GM12878 (cell line): ENCODE measurements around the gene FBXO17. TPM values are rescaled to one million over a fixed set of nuclear protein-coding genes. Genes with fewer than 3 reads are reported as not detected.

Experiments used
- ATAC-seq: fragments of 200-7000 bp; cut with Tn5 transposase; 3 replicates; pipeline ENCODE4 v1.9.1; 2020; ENCODE audit warnings: mild to moderate bottlenecking, moderate library complexity
- BruUV-seq: library from RNA; stranded (reverse); fragments of 400-500 nt; replicated peaks from 2 replicates; lab custom pipeline; 2021; lab: Mats Ljungman, UMichigan
- CTCF ChIA-PET: fragments of 300-600 bp; sonication (Branson Sonifier 250); formaldehyde crosslinking; extraction: SDS; loops from one replicate; lab custom pipeline; 2021; ENCODE audit warnings: inconsistent platforms; lab: Yijun Ruan, JAX
- POLR2A ChIA-PET: fragments of 350-600 bp; formaldehyde crosslinking; extraction: SDS; loops from one replicate; lab custom pipeline; 2021; ENCODE audit warnings: inconsistent platforms; lab: Charles Lee
- RAD21 ChIA-PET: fragments of 300-600 bp; sonication (Branson Sonifier 250); formaldehyde crosslinking; loops from one replicate; lab custom pipeline; 2023; ENCODE audit warnings: antibody characterized with exemption; ENCODE audit not compliant: unreplicated experiment; lab: Charles Lee
- SMC1A ChIA-PET: fragments of 300-600 bp; sonication (Branson Sonifier 250); formaldehyde crosslinking; loops from one replicate; lab custom pipeline; 2023; ENCODE audit not compliant: unreplicated experiment, uncharacterized antibody; lab: Charles Lee
- DNase-seq: peaks from one replicate; pipeline ENCODE4 v3.0.0-alpha.2; 2011; ENCODE audit warnings: low read depth, low spot score
- FAIRE-seq: peaks from 3 replicates; lab custom pipeline; 2011; peaks lifted over from hg19 to GRCh38; lab: Jason Lieb, UNC
- H2AFZ ChIP-seq: 2 replicates; pipeline ENCODE4 v1.6.0; 2011; ENCODE audit warnings: low read depth, low read length, control low read depth; ENCODE audit not compliant: control insufficient read depth
- H3K27ac ChIP-seq: 2 replicates; pipeline ENCODE4 v1.5.1; 2011; ENCODE audit warnings: control low read depth; ENCODE audit not compliant: control insufficient read depth, insufficient read depth
- H3K27me3 ChIP-seq, 2 experiments: replicated peaks in 1 of 2; 2 replicates each; pipeline versions ENCODE4 v1.6.0 to v1.6.1; 2011; ENCODE audit warnings: low read length in 1 of 2; ENCODE audit not compliant: control insufficient read depth in 2 of 2, insufficient read depth in 2 of 2
- H3K36me3 ChIP-seq, 2 experiments: 2 replicates each; pipeline ENCODE4 v1.5.1; 2011; ENCODE audit warnings: low read length in 1 of 2; ENCODE audit not compliant: control insufficient read depth in 2 of 2, insufficient read depth in 2 of 2
- H3K4me1 ChIP-seq: 2 replicates; pipeline ENCODE4 v1.6.1; 2011; ENCODE audit warnings: mild to moderate bottlenecking, low read length, moderate library complexity, mixed read lengths; ENCODE audit not compliant: control insufficient read depth, insufficient read depth
- H3K4me2 ChIP-seq: 2 replicates; pipeline ENCODE4 v1.6.0; 2011; ENCODE audit warnings: control low read depth; ENCODE audit not compliant: control insufficient read depth, insufficient read depth
- H3K4me3 ChIP-seq: fragments of 200-600 bp; sonication (generic); 2 replicates; pipeline ENCODE4 v1.5.1; 2016
- H3K79me2 ChIP-seq: 2 replicates; pipeline ENCODE4 v1.6.0; 2011; ENCODE audit warnings: low read length; ENCODE audit not compliant: control insufficient read depth, insufficient read depth
- H3K9ac ChIP-seq: 2 replicates; pipeline ENCODE4 v1.8.0; 2011; ENCODE audit warnings: low read length, control low read depth, mixed read lengths; ENCODE audit not compliant: control insufficient read depth, insufficient read depth
- H3K9me3 ChIP-seq: replicated peaks from 3 replicates; pipeline ENCODE4 v1.5.1; 2011; ENCODE audit warnings: mild to moderate bottlenecking, low read length; ENCODE audit not compliant: control insufficient read depth, insufficient read depth
- H4K20me1 ChIP-seq: 2 replicates; pipeline ENCODE4 v1.6.0; 2011; ENCODE audit not compliant: control insufficient read depth, insufficient read depth
- CEBPB ChIP-seq, 2 experiments: fragments of 150-350 bp in 1 of 2; IDR thresholded peaks; 2 replicates each; pipeline ENCODE4 v1.6.1; 2012 to 2014; ENCODE audit warnings: low read depth in 2 of 2, low read length in 2 of 2, borderline replicate concordance in 1 of 2, inconsistent platforms in 1 of 2
- ESRRA ChIP-seq: IDR thresholded peaks from 2 replicates; pipeline ENCODE4 v1.6.1; 2012; ENCODE audit warnings: mild to moderate bottlenecking, low read length, improper control_type of control experiment
- HDAC6 ChIP-seq: fragments of 200-600 bp; sonication (generic); IDR thresholded peaks from one replicate; pipeline ENCODE4 v1.8.0; 2017; ENCODE audit warnings: antibody characterized with exemption; ENCODE audit not compliant: unreplicated experiment
- MTA3 ChIP-seq: IDR thresholded peaks from 2 replicates; pipeline ENCODE4 v1.6.1; 2012; ENCODE audit warnings: low read length, inconsistent platforms, borderline replicate concordance
- NFYA ChIP-seq: IDR thresholded peaks from 2 replicates; pipeline ENCODE4 v1.6.1; 2011; ENCODE audit warnings: low read depth, mild to moderate bottlenecking, low read length, improper control_type of control experiment, borderline replicate concordance
- PAX8 ChIP-seq: fragments of 450-650 bp; IDR thresholded peaks from 2 replicates; pipeline ENCODE4 v1.6.1; 2017; ENCODE audit warnings: mild to moderate bottlenecking, moderate library complexity
- PML ChIP-seq: IDR thresholded peaks from 2 replicates; pipeline ENCODE4 v1.6.1; 2012; ENCODE audit warnings: low read length, inconsistent platforms
- RELA ChIP-seq: fragments of 450-650 bp; IDR thresholded peaks from 2 replicates; pipeline ENCODE4 v1.8.0; 2014; ENCODE audit warnings: borderline replicate concordance; ENCODE audit not compliant: partially characterized antibody
- WGBS: methylation state at CpG from one replicate; pipeline ENCODE4 v1.1.6; 2016; ENCODE audit warnings: low lambda C conversion rate; ENCODE audit not compliant: insufficient replicate concordance, insufficient coverage; ENCODE audit errors: missing lambda C conversion rate; 5-methylcytosine and 5-hydroxymethylcytosine counted together
- in situ Hi-C: fragments of 300-500 bp; cut with MboI; formaldehyde crosslinking; loops from 9 replicates; pipeline ENCODE4 v1.14.3; 2018; ENCODE audit warnings: mixed read lengths
- intact Hi-C: fragments of 100-400 bp; cut with micrococcal nuclease; formaldehyde crosslinking; loops from one replicate; pipeline ENCODE4 v1.14.2; 2022; ENCODE audit not compliant: unreplicated experiment
- polyA plus RNA-seq, 11 experiments: library from polyadenylated mRNA; depleted of rRNA in 4 of 11; unstranded in 6 of 11; stranded (reverse) in 5 of 11; fragments of >200 nt; fragmentation: Nextera tagmentation in 4 of 11; fragmentation: Illumina TruSeq in 1 of 11; extraction: Ambion mirVana in 4 of 11; extraction: Trizol in 1 of 11; gene quantifications; 1 replicate in 1 of 11; 2 replicates in 10 of 11; pipeline versions ENCODE4 v1.2.1 to v1.2.3, GENCODE V29; 2011 to 2016; ENCODE audit warnings: inconsistent platforms in 2 of 11, missing spikeins in 2 of 11, low read depth in 1 of 11
- total RNA-seq, 4 experiments: library from RNA; depleted of rRNA in 3 of 4; stranded (reverse); fragments of >200 nt in 3 of 4; fragmentation: Illumina TruSeq in 1 of 4; extraction: Trizol in 1 of 4; gene quantifications; 2 replicates each; pipeline versions ENCODE4 v1.2.1 to v1.2.3, GENCODE V29; 2013 to 2021
- TF ChIP-seq, protein P1 (sequence below): IDR thresholded peaks from 2 replicates; pipeline ENCODE4 v1.6.1; 2012; ENCODE audit warnings: mild to moderate bottlenecking, low read depth, low read length
- TF ChIP-seq, protein P2 (sequence below): fragments of 450-650 bp; IDR thresholded peaks from 2 replicates; pipeline ENCODE4 v1.6.1; 2017; ENCODE audit warnings: mild to moderate bottlenecking, low read depth, inconsistent platforms; ENCODE audit not compliant: poor library complexity, severe bottlenecking
- TF ChIP-seq, protein P3 (sequence below): IDR thresholded peaks from 2 replicates; pipeline ENCODE4 v1.6.1; 2012; ENCODE audit warnings: improper control_type of control experiment, low read depth, low read length; ENCODE audit not compliant: insufficient replicate concordance

The FBXO17 gene
- total and polyA plus RNA-seq, 10 of the 15 experiments (the other 5 are each of a cell fraction or from before 2014, with no cell fraction given) = 2.2 to 11.1 (median 5.3) TPM

DNA sequence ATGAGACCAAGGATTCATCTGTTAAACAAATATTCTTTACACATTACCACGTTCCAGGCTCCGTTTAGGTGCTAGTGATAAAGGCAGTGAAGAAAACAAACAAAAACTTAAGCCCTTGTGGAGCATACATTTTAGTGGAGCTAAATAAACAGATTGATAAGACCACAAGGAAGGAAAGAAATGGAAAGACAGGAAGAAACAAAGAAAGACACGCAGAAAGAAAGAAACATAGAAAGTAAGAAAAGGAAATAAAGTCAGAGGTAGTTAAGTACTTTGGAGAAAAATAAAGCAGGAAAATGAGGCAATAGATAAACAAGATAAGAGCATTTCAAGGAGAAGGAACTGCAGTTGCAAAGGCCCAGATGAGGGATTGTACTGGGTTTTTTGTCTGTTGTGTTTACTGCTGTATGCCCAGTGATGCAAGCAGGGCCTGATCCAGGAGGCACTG, 74.8 kb downstream of the FBXO17 start:
- no peak for DNase-seq
- ChIA-PET RAD21 (interaction anchor here (0.9 to 2.4 kb wide), 7 partner anchors 27 to 497 kb away, joined by 3 to 20 read pairs (median 7); partner anchors contain the start of genes ECH1, FAM98C, MRPS12 and SARS2), SMC1A (interaction anchor here (0.7 to 1.9 kb wide), 8 partner anchors 24 to 69 kb away, joined by 3 to 18 read pairs (median 4); partner anchors contain the start of genes ECH1, MRPS12 and SARS2), CTCF (interaction anchor here (0.6 to 3.7 kb wide), 11 partner anchors 8 to 498 kb away, joined by 3 to 50 read pairs (median 4); partner anchors contain the start of genes ECH1, FAM98C, MRPS12 and SARS2), POLR2A (interaction anchor here (0.6 to 2.0 kb wide), 10 partner anchors 22 to 526 kb away, joined by 3 to 10 read pairs (median 5); partner anchors contain the start of genes ECH1, EIF3K, HNRNPL and MRPS12)
- no peak for FAIRE-seq
- in situ Hi-C loops = no loop called here
- Histone ChIP-seq H4K20me1 (no peaks in the 10 kb centered on the region), H3K27me3 (no peaks in the 10 kb centered on the region), H3K4me2 (peak overlapping the region; percentile 49), H3K79me2 (peaks cover 22% of the 10 kb centered on the region), H3K4me1 (peaks cover 5% of the 10 kb centered on the region), H3K9me3 (no peaks in the 10 kb centered on the region; the same call in 2 of the 3 replicates), H3K9ac (peak overlapping the region; percentile 78), H2AFZ (no peak overlapping the region; the same call in 1 of the 2 replicates), H3K4me3 (peak overlapping the region; percentile 90), H3K36me3 (peaks cover 7% of the 10 kb centered on the region in 2 experiments; a peak in 3 of 4 replicates), H3K27ac (peak overlapping the region; percentile 75)
- no peak for ATAC-seq
- TSS peak; percentile 80 for BruUV-seq
- intact Hi-C loops = no loop called here
- WGBS = 11% methylated on average over 3 of the region's 3 CpGs
- TF ChIP-seq, protein P1, sequence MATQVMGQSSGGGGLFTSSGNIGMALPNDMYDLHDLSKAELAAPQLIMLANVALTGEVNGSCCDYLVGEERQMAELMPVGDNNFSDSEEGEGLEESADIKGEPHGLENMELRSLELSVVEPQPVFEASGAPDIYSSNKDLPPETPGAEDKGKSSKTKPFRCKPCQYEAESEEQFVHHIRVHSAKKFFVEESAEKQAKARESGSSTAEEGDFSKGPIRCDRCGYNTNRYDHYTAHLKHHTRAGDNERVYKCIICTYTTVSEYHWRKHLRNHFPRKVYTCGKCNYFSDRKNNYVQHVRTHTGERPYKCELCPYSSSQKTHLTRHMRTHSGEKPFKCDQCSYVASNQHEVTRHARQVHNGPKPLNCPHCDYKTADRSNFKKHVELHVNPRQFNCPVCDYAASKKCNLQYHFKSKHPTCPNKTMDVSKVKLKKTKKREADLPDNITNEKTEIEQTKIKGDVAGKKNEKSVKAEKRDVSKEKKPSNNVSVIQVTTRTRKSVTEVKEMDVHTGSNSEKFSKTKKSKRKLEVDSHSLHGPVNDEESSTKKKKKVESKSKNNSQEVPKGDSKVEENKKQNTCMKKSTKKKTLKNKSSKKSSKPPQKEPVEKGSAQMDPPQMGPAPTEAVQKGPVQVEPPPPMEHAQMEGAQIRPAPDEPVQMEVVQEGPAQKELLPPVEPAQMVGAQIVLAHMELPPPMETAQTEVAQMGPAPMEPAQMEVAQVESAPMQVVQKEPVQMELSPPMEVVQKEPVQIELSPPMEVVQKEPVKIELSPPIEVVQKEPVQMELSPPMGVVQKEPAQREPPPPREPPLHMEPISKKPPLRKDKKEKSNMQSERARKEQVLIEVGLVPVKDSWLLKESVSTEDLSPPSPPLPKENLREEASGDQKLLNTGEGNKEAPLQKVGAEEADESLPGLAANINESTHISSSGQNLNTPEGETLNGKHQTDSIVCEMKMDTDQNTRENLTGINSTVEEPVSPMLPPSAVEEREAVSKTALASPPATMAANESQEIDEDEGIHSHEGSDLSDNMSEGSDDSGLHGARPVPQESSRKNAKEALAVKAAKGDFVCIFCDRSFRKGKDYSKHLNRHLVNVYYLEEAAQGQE = no peak
- TF ChIP-seq, protein P2, sequence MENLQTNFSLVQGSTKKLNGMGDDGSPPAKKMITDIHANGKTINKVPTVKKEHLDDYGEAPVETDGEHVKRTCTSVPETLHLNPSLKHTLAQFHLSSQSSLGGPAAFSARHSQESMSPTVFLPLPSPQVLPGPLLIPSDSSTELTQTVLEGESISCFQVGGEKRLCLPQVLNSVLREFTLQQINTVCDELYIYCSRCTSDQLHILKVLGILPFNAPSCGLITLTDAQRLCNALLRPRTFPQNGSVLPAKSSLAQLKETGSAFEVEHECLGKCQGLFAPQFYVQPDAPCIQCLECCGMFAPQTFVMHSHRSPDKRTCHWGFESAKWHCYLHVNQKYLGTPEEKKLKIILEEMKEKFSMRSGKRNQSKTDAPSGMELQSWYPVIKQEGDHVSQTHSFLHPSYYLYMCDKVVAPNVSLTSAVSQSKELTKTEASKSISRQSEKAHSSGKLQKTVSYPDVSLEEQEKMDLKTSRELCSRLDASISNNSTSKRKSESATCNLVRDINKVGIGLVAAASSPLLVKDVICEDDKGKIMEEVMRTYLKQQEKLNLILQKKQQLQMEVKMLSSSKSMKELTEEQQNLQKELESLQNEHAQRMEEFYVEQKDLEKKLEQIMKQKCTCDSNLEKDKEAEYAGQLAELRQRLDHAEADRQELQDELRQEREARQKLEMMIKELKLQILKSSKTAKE = no peak
- TF ChIP-seq HDAC6 = no peak
- no peak for TF ChIP-seq MTA3
- TF ChIP-seq, protein P3, sequence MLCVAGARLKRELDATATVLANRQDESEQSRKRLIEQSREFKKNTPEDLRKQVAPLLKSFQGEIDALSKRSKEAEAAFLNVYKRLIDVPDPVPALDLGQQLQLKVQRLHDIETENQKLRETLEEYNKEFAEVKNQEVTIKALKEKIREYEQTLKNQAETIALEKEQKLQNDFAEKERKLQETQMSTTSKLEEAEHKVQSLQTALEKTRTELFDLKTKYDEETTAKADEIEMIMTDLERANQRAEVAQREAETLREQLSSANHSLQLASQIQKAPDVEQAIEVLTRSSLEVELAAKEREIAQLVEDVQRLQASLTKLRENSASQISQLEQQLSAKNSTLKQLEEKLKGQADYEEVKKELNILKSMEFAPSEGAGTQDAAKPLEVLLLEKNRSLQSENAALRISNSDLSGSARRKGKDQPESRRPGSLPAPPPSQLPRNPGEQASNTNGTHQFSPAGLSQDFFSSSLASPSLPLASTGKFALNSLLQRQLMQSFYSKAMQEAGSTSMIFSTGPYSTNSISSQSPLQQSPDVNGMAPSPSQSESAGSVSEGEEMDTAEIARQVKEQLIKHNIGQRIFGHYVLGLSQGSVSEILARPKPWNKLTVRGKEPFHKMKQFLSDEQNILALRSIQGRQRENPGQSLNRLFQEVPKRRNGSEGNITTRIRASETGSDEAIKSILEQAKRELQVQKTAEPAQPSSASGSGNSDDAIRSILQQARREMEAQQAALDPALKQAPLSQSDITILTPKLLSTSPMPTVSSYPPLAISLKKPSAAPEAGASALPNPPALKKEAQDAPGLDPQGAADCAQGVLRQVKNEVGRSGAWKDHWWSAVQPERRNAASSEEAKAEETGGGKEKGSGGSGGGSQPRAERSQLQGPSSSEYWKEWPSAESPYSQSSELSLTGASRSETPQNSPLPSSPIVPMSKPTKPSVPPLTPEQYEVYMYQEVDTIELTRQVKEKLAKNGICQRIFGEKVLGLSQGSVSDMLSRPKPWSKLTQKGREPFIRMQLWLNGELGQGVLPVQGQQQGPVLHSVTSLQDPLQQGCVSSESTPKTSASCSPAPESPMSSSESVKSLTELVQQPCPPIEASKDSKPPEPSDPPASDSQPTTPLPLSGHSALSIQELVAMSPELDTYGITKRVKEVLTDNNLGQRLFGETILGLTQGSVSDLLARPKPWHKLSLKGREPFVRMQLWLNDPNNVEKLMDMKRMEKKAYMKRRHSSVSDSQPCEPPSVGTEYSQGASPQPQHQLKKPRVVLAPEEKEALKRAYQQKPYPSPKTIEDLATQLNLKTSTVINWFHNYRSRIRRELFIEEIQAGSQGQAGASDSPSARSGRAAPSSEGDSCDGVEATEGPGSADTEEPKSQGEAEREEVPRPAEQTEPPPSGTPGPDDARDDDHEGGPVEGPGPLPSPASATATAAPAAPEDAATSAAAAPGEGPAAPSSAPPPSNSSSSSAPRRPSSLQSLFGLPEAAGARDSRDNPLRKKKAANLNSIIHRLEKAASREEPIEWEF = no peak
- no peak for TF ChIP-seq NFYA
- TF ChIP-seq PAX8 = no peak
- no peak for TF ChIP-seq ESRRA
- no peak for TF ChIP-seq PML
- TF ChIP-seq CEBPB (IDR thresholded peaks at IDR 0.05; ENCODE audit: borderline replicate concordance in 1 of 2, low read depth in 2 of 2, low read length in 2 of 2) = no peak
- TF ChIP-seq RELA = no peak
